Forelimb muscle (tissue), 1 donor: ENCODE results near the gene PRG3. TPM values are rescaled to one million over a fixed set of nuclear protein-coding genes. Genes with fewer than 3 reads are reported as not detected.
"Not testable (repeated sequence)": the region's sequence is repeated elsewhere in the genome, so short reads cannot be mapped to it uniquely, and the experiment has no call there.

Source experiments
- DNase-seq: peaks from one replicate; pipeline ENCODE4 v3.0.0-alpha.2; 2013; ENCODE audit warnings: low read depth
- polyA plus RNA-seq: library from polyadenylated mRNA; unstranded; fragments of 120-200 nt; gene quantifications from one replicate; pipeline ENCODE4 v1.2.1, GENCODE V29; 2013; ENCODE audit not compliant: insufficient read length

Gene PRG3
- polyA plus RNA-seq, 1 donor: 0.85 TPM

GRCh38 chr11:57339328-57339727 lies 41.6 kb downstream of the PRG3 start:
- DNase-seq: no peak

DNA sequence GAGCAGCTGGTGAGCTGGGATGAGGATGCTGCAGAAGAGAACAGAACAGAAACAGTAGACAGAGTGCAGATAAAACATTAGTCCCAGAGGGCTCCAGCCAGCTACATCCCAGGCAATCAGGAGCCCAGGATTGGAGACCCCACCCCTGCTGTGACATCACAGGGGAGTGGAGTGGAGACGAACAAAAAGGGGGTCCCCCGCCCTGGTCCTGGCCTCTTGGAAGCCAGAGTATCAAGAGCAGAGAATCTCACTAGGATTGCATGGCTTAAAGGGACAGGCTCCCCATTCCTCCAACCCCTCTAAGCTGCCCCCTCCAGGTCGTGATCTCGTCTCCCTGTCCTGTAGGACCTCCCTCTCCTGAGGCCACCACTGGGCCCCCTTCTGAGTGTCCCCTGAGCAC lies 42.8 kb downstream of the PRG3 start, which contains the start of gene P2RX3:
Gene P2RX3 (plus strand): TSS at position 211 of the 400 bp plus-strand sequence. CDS start 199 bp downstream, outside the sequence.
- no peak for DNase-seq

DNA sequence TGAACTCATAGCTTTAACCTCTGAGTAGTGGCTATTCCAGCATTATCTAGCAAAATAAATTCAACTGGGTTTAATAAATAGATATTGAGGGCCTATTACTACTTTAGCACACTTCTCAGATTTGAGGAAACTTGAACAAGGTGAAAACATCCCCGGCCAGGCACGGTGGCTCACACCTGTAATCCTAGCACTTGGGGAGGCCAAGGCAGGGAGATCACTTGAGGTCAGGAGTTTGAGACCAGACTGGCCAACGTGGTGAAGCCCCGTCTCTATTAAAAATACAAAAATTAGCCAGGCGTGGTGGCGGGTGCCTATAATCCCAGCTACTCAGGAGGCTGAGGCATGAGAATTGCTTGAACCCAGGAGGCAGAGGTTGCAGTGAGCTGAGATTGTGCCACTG lies 44.1 kb downstream of the PRG3 start:
- DNase-seq: not testable (repeated sequence)

DNA sequence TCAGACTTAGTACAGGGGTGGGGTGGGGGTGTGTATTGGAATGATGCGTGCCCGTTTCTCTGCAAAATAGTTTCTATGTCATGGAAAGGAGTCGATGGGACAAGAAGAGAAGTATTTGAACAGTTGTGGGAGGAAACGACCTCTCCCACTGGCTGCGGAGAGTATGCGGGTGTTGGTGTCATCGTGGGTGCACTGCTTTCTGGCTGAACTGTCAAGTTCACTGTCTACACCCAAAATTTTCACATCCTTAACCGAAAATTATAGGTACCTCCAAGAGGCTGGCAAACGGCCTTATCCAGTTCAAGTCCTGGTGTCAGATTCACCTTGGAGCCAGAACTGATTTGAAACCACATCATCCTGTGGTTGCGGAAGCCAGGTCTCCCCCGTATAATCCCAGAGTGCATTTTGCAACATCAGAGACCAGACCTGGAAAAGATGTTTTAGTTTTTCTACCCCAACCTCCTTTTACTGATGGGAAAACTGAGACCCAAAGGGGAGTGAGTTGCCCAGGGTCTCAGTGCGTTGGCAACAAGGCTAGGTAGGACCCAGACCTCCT lies 44.8 kb downstream of the PRG3 start:
- no peak for DNase-seq

DNA sequence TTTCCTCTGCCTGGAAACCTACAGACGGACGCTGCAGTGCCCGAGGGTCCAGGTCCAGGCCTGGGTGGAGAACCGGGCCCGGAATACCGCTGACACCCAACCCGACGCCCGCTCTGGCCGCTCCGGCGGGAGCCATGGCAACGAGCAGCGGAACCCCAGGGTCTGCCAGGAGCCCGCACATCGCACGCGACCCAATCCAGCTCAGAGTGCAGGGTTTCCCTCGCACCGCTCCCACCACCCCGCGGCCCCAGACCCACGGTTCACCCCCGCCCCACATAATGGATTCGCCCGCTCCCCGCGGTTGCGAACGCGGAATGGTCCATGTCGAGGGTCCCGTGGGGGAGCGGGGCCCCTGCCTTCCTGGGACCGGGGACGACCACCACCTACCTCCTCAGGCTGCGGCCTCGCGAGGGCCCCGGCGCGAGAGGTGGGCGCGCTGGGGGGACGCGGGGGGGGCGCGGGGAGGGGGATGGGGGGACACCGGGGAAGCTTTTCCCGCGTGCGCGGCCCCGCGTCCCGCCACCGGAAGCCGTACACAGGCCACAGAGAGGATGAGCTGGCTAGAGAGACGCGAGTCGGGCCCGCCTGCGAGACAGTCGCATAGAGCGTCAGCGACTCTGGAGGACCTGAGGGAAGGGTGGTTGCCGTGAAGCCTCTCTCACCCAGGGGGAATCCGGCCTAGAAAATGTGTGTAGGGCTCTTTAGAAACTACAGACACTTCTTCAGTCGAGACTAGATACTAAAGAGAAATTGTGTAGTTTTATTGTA lies 45.4 kb downstream of the PRG3 start, which contains the start of gene SSRP1:
Gene SSRP1 (minus strand): TSS at position 550 of the 768 bp plus-strand sequence. CDS start 771 bp downstream, outside the sequence.
- DNase-seq: no peak

- DNase-seq: no peak
Observed at GRCh38 chr11:57335023-57335342, 46.0 kb downstream of the PRG3 start.

- DNase-seq: no peak
Observed at GRCh38 chr11:57332694-57333440, 48.1 kb downstream of the PRG3 start.

- no peak for DNase-seq
Observed at GRCh38 chr11:57331720-57332119, 49.2 kb downstream of the PRG3 start.

DNA sequence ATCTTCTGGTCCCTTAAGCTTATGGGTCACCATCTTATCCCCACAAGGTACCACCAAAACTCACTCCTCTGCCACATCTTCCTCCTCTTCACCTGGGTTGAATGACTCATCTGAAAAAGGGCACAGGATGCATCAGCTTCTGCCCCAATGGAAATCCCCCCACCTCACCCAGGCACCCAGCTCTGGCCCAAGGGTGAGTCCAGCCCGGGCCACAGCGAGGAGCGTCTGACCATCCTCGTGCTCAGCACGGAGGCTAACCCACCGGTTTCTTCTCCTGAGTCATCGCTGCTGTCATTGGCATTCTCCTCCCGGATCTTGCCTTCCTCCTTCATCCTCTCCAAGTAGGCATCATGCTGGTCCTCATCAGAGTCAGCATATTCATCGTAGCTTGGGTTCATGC lies 50.9 kb downstream of the PRG3 start:
- DNase-seq: no peak

DNA sequence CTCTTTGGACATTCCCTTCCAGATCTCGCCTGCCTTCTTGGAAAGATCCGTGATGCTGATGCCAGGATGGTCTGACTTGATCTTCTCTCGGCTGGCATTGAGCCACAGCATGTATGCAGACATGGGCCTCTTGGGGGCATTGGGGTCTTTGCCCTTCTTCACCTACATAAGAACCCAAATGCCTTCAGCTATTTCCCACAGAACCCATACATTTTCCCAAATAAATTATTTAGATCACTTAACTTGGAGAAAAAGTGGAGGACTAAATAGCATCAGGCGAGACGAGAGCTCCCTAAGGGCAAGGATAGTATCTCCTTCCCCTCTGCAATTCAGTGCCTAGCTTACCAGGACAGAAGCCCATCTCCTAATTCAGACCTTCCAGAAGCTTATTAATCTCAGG lies 53.2 kb downstream of the PRG3 start:
- no peak for DNase-seq

Other genes with a start within 250 kb of the PRG3 start
- gene LRRC55, start 199.2 kb downstream of the PRG3 start, polyA plus RNA-seq: 1.4 TPM
- 86.9 TPM for gene APLNR, start 143.9 kb downstream of the PRG3 start, polyA plus RNA-seq
- gene TNKS1BP1, start 56.2 kb downstream of the PRG3 start, polyA plus RNA-seq: 121 TPM
- gene SSRP1, start 45.3 kb downstream of the PRG3 start, polyA plus RNA-seq: 91.5 TPM
- 5.4 TPM for gene P2RX3, start 42.8 kb downstream of the PRG3 start, polyA plus RNA-seq
- 1.6 TPM for gene PRG2, start 9.5 kb upstream of the PRG3 start, polyA plus RNA-seq
- gene SLC43A3, start 46.0 kb upstream of the PRG3 start, polyA plus RNA-seq: 21.8 TPM
- gene RTN4RL2, start 79.4 kb upstream of the PRG3 start, polyA plus RNA-seq: 37.2 TPM
- gene SLC43A1, start 134.6 kb upstream of the PRG3 start, polyA plus RNA-seq: 14.1 TPM
- 40.7 TPM for gene TIMM10, start 149.6 kb upstream of the PRG3 start, polyA plus RNA-seq
- gene SMTNL1, start 156.4 kb upstream of the PRG3 start, polyA plus RNA-seq: 246 TPM
- 24.6 TPM for gene UBE2L6, start 186.5 kb upstream of the PRG3 start, polyA plus RNA-seq
- 88.8 TPM for gene SERPING1, start 216.5 kb upstream of the PRG3 start, polyA plus RNA-seq